Amniotic epithelial cell (primary cell): Measurements from ENCODE around the gene GGT7.
"Not testable (repeated sequence)": the region's sequence is repeated elsewhere in the genome, so short reads cannot be mapped to it uniquely, and the experiment has no call there.

ENCODE experiments used
- DNase-seq: peaks from one replicate; pipeline ENCODE4 v3.0.0-alpha.2; 2010; ENCODE audit warnings: low read depth

Gene GGT7

DNA sequence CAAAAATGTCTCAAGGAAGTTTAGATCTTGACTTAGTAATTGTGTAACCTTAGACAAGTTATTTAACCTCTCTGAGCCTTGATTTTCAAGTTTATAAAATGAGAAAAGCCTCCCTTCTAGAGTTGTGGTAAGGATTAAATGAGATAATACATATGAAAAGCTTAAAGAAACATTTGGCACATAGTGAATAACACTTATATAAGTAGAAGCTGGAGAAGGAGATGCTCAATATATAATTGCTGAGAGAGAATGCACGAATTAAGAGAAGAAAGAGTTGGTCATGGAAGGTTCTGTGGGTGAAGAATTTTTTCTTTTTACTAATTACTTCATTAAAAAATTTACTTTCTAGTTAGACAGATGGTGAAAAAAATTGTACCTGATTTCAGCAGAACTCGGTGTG is 9.0 kb upstream of the GGT7 start:
- DNase-seq: no peak

DNA sequence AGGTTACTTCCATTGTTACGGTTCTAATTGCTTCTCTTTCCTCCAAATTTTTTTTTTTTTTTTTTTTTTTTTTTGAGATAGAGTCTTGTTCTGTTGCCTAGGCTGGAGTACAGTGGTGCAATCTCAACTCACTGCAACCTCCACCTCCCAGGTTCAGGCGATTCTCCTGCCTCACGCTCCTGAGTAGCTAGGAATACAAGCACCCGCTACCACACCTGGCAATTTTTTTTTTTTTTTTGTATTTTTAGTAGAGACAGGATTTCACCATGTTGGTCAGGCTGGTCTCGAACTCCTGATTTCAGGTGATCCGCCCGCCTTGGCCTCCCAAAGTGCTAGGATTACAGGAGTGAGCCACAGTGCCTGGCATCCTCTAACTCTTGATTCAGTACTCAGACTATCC is 8.3 kb upstream of the GGT7 start:
- not testable (repeated sequence) for DNase-seq

DNA sequence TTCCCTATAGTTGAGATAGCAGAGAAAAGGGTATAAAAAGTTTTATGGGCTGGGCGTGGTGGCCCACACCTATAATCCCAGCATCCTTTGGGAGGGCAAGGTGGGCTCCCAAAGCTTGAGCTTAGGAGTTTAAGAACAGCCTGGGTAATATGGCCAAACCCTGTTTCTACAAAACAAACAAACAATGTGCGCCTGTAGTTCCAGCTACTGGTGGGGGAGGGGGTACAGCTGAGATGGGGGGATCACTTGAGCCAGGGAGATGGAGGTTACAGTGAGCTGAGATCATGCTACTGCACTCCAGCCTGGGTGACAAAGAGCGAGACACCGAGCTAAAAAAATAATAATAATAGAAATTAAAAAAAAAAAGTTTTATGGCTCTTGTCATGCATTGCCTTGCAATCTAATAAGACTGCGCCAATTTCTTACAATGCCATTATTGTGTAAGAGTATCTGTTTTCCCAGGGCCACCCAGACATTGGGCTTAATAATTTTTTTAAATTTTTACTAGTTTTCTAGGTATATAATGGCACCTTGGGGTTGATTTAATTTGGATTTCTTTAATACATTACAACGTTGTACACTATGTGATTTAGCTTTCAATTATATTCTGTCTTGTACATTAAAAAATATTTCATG is 7.7 kb upstream of the GGT7 start:
- DNase-seq: no peak

DNA sequence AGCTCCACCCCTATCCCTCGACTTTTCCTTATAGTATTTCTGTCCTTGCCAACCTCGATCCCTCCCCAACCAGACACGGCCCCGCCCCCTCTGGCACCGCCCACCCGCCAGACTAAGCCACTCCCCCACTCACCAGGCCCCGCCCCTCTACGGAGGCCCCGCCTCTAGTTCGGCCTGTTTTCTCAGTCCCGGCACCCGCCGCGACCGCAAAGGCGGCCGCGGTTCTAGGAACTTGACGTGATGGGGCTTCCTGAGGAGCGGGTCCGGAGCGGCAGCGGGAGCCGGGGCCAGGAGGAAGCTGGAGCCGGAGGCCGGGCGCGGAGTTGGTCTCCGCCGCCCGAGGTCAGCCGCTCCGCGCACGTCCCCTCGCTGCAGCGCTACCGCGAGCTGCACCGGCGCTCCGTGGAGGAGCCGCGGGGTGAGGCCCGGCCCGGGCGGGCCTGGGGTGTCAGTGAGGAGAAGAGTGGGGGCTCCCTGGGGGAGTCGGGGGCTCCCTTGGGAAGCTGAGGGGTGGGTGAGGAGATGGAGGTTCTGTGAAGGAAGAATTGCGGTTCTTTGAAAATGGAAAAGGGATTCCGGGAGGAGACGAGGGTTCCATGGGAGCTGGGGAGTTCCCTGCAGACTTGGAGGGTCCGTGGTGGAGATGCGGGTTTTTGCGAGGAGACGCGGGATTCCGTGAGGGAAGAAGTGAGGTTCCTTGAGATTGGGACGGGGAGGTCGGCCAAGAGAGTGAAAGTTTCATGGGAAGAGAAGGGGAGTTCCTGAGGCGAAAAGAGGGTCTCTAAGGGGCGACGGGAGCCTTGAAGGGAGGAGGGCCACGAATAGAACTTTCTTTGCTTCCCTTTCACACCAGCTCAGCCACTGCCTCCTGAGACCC is 4.0 kb upstream of the GGT7 start, which contains the start of gene ACSS2:
Gene ACSS2, plus strand, starts transcription at position 207 of the 877 bp plus-strand sequence. Its CDS starts 34 bp downstream, at position 241.
- peak; percentile 97 for DNase-seq

DNA sequence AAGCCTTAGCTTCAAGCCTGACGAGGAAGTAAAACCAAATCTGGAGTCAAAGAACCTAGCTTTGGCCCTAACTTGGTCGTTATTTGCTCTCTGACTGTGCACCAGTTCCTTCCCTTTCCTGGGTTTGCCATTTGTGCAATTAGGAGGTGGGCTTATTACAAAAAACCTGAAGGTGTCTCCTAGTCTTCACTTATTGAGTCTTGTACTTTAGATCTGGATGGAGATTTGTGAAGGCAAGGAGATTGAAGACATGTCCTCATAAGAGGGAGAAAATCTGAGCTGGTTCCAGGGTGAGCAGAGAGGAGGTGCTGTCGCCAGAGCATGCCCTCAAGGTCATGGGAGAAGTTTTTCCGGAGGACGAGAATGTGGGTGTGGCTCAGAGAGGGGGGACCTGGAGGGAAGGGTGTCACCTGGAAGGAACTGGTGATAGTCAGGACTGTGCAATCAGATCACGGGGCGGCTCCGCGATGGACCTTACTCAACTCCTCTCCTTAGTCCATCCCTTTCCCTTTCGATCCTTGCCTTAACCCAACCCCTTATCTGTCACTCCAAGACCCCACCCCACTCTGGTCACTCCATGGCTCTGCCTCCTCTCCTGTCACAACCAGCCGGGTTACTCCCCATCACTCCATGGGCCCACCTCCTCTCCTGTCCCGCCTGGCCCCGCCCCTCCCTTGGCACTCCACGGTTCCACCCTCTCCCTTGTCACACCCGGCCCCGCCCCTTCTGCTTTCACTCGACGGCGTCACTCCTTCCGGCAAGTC is 3.2 kb upstream of the GGT7 start:
- DNase-seq: no peak

DNA sequence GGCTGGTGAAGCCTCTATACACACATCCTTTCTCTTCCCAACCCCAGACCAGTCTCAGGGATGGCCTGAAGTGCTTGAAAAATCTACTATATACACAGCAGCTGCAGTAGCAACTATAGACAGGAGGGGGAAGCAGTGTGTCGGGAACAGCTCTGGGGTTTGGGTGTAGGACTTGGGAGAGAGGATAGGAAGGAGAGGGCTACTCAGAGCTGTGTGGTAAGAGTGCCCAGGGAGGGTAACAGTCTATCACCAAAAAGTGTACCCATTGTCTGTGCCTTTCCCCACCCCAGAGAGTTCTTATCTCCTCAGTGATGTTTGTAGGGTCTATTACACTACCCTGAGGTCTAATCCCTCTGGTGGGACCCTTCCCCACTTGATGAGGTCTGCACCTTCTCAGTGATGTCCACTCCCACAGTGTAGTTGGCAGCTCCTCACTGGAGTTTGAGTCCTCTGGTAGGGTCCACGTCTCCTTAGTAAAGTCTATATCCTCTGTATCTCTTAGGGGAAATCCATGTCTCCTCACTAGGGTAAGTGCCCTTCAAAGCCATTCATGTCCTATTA is 1.5 kb upstream of the GGT7 start:
- peak; percentile 83 for DNase-seq

DNA sequence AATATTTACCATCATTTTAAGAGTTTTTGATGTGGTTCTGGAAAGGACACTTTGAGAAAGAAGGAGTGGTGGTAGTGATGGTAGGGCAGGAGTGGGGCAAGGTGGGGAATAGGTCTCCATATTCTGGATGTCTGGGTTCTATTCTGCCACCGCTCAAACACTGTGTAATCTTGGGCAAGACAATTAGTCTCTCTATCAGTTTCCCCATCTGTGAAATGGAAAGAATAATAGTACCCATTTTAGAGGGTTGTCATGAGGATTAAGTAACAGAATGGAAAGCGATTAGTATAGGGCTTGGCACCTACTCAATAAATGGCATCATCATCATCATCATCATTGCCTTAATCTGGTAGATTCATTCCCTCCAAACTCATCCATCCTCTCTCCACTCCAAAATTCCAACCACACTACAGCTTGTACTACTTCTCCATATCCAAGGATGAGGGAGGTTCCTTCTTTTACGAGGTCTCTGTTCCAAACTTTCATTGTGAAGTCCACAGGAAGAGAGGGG is 982 bp upstream of the GGT7 start:
- no peak for DNase-seq

DNA sequence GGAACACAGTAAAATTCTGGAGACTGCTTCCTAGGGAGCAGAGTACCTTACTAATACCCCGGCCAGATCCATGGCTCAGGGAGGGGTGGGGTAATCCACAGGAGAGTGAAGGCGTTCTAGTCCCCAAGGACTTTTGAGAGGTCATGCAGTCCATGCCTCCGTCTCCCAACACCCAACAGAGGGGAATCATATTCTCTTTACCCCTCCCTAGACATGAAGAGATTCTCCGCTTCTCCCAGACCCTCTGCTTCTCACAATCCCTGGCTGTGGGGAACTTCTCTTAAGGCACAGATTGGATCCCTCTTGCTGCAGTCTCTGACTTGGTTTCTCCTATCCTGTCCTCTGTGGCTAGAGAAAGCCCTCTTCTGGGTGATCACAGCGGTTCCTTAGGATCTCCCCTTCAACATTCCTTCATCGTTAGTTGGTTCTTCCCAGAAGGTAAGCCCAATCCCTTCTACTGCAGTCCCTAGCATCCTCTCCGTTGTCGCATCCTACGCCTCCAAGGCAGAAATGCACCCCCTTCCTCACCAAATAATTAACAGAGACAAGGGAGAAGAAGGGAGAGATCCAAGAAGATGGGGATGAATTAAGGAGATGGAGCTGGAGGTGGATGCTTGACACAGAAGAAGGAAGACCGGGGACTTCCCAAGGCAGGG is 562 bp downstream of the GGT7 start:
- no peak for DNase-seq

DNA sequence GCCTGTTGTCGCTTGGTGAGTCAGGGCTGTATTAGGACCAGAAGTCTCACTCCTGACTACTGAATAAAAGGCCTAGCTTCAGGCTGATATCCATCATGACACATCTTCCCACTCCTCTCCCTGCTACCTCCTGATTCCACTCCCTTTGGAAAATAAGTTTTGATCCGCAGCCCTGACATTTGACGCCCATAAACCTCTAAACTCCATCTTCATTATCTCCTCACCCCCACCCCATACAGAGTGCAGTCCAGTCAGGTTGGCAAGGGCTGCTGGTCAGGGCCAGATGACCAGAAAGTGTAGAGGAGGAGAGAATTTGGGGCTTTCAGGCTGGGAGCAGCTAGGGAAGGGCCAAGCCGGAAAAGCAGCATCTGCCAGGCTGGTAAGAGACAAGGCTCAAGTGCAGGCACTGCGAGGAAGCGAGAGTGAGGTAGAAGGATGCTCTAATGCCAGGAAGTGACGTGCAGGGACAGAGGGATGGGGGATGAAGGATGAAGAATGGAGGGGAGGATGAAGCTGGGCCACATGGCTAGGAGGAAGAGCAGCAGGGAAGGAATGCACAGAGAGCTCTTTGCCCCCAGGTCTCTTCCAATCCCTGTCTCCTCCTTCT is 1.2 kb downstream of the GGT7 start:
- DNase-seq: no peak

DNA sequence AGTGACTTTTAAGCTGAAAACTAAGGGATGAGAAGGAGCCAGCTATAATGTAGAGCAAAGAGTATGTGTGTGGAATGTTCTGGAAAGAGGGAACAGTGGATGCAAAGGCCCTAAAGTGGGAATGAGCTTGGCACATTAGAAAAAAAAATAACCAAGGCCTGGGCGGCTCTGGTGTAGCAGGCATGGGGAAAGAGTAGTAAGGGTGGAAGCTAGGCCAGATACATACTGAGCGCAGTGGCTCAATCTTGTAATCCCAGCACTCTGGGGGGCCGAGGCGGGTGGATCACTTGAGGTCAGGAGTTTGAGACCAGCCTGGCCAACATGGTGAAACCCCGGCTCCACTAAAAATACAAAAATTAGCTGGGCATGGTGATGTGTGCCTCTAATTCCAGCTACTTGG is 8.4 kb downstream of the GGT7 start:
- DNase-seq: no peak

DNA sequence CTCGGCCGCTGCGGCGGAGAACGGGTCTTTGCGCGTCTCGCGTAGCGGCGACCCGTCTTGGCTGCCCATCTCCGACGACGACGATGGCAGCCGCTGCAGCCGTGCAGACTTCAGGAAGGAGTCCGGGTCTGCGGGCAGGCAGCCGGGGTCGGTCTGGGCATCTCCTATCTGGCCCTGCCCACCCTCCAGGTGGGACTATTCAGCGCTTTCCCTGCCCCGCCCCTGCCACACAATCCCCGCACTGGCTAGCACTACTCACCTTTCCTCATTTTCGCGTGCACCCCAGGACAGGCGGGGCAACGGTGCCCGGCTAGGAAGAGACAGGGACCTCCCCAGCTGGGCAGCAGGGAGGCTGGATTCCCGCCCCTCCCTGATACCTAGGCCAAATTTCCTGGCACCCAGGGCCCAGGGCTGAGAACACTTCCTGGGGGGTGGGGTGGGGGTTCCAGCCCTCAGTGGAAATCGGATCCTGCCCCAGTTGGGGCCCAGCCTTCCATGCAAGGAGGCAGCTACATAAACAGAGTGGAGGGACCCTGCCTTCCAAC is 9.2 kb downstream of the GGT7 start:
- DNase-seq: no peak

DNA sequence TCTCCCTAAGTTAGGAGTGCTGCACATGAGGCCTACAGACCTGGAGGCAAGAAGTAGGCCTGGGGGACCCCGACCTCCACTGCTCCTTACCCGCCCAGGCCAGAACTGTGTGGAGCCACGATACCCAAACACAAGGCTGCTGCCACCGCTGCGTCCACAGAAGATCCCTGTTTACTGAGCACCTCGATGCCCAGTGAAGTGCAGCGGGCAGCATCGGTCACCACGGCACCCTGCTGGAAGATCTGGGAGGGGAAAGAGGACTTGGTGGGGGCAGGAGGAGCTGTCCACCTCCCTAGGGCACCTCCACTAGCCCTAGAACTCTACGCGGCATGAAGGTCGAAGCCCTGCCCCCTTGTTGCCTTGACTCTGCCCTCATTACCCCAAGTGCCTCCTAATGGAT is 9.9 kb downstream of the GGT7 start:
- no peak for DNase-seq

DNA sequence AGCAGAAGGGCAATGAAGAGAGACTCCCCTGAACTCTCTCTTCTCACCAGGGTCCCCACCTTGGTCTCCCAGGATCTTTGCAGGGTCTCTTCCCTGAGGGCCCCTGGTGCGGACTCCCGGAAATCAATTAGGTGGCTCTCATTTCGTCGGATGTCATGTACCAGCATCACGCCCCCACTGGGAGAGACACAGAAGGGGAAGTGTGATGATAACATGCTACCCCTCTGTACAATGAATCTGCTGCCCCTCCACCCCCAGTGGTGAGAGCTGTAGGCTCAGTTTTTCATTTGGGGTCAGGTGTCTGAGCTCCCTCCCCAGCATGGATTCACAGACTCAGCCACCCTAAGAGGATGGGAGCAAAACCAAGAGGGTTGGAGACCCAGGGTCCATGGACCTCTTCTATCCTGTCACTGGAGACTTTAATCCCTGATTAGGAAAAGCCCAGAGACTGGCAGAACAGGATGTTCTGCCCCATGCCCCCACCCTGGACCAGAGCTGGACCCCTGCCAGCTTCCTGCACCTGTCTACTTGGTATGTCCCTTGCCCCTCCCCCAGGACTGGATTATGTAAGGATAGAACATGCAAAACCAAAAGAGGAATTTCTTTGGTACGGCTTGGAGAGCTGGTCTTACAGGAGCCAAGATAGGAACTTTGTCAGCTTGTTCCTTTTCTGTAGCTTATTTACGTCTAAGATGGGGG is 11.1 kb downstream of the GGT7 start:
- DNase-seq: no peak

DNA sequence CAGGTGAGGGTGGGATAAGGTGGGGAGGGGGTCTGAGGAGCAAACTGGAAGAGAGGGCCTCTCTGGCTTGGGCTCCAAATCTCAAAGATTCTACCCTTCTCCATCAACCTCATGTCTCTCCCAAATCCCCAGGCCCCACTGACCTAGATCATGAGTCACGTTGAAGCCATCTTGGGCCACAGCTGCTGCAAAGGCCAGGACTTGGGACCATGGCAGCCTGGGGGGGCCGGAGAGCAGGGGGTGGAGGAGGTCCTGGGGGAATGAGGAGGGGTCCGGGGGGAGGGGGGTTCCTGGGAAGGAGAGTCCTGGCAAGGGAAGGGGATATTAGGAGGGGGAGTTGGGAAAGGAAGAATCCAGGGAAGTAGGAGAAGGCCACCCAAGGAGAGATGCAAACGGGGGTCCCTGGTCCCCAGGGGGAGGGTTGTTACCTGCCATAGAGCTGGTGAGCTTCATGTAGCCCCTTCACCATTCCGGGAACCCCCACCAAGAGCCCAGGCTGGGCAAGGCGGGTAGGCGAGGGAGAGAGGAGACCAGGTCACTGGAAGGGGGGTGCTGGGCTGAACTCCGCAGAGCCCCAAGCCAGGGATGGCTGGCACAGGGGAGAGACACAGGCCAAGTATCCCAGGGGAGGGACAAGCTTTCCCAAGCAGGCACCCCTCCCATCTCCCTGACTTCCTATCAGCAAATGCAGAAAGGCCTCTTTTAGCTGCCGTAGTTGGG is 12.7 kb downstream of the GGT7 start:
- no peak for DNase-seq

DNA sequence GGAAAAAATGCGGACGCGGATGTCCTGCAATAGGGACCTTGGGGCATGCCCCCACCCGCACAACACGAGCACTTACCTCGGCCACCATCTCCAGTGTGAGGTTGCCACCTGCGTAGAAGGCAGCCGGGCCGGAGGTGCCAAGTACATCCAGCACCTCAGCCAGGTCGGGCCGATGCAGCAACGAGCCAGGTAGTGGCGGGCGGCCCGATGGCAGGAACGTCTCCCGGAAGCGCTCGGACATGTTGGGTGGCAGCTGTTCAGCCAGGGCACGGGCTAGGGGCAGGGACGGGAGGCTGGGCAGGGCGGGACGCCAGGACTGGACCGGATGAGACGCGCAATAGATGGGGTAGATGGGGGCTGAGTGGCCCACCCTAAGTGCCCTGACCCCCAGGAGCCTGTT is 13.3 kb downstream of the GGT7 start:
- DNase-seq: no peak

DNA sequence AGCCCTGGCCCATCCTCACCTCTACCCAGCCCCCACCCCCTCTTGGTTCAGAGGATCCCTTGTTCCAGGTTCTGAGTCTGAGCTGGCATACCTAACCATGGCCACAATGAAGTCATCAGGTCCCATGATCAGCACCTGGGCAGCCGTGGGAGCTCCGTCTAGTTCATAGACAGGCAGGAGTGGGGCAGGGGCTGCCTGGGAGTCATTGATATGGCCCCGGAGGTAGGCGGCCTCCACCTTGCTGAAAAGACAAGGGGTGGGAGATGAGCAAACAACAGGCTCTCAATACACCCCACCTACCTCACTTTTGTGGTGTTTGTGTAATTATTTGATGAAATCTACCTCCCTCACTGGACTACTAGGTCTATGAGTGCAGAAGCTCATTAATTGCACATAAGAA is 20.4 kb downstream of the GGT7 start:
- no peak for DNase-seq

DNA sequence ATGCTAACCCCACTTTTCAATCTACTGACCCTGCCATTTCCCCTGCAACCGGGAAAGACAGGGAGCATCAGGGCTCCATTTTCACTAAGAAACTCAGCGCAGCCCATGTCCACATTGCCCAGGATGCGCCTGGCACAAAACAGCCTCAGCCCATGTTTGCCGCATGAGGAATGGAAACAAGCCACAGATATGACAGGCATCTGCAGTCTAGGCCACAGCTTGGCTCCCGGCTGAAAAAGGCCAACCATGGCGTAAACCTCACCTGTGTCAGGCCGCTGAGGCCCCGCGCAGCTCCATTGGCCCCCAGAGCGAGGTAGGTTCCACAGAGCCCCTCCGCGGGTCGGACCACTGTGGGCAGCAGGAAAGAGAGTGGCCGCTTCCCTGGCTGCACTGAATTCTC is 21.7 kb downstream of the GGT7 start:
- peak; percentile 63 for DNase-seq

DNA sequence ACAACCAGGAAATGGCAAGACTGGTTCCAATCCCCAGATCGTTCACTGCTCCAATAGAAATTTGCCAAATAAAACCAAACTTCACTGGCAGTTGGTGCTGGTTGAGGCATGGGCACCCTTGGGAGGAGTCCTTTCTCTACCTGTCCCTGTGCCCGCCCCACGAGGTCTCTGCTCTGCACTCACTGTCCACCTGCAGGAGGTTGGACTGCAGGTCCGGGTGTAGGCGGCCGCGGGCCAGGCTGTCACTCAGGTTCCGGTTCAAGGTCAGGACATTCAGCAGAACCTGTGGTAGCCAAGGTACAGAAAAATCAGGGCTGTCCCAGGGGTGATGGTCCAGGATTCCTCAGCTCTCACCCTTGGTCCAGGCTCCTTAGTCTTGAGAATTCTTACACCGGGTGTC is 22.9 kb downstream of the GGT7 start:
- no peak for DNase-seq

DNA sequence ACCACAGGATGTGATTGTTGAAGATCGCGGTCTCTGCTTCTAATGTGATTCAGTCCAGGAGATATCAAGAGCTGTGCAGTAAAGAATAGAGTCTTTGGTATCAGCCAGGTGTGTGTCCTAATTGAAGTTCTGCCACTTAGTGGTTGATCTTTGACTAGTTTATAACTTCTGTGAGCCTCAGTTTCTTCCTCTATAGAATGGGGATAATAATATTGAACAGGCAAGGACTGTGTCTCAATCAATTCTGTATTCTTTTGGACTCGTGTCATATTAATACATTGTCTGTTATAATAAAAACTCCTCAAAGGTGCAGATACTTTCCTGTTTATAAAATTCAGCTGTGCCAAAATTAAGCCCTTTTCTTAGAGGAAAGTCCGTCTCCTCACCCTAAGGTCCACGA is 24.1 kb downstream of the GGT7 start:
- DNase-seq: no peak

DNA sequence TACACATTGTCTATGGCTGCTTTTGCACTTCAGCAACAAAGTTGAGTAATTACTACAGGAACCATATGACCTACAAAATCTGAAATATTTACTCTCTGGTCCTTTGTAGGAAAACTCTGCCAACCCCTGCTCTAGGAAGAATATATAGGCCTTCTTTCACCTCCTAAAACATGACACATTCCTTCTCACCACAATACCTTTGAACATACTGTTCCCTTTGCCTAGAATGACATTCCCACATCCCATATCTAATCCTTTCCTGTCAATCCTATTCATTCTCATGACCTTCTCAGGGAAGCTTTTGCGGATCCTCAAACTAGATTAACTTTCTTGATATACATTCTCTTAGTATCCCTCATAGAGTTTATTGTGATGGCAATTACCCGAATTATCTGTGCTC is 29.2 kb downstream of the GGT7 start:
- peak; percentile 80 for DNase-seq
